Measurements from ENCODE around the gene PCK2. TPM values are rescaled to one million over a fixed set of nuclear protein-coding genes. Genes with fewer than 3 reads are reported as not detected.

Gene PCK2
- total and polyA plus RNA-seq, 2 of the 13 experiments (the other 11 are each of a cell fraction or from before 2014, with no cell fraction given) = 129 to 272 TPM

DNA sequence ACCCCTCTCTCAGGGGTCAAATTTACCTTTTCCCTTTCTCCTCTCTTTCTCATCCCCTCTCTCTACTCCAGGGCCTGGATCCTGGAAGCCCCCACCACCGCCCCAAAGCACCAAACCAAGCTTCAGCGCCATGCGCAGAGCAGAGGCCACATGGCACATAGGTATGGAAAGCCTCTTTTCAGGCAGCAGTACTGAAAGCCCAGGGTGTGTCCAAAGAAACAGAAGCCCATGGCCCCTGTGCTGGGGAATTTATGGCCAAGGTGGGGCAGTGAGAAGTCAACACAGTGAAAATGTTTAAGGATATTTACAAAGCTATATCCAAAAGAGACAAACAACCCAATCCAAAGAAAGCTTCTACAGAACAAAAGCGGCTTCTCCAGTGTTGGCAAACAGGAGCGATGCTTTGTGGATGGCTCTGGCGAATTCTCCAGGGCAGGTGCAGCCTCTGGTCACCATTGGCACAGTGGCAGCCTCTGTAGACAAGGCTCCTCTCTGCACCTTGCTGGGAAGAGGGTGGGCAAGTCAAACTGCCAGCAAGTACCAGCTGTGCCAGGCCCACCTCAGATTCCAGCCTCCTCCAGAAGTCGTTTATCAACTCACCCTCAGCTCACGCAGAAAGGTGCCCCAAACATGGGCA, 27.5 kb upstream of the PCK2 start (continued):
- TF ChIP-seq, protein P1, sequence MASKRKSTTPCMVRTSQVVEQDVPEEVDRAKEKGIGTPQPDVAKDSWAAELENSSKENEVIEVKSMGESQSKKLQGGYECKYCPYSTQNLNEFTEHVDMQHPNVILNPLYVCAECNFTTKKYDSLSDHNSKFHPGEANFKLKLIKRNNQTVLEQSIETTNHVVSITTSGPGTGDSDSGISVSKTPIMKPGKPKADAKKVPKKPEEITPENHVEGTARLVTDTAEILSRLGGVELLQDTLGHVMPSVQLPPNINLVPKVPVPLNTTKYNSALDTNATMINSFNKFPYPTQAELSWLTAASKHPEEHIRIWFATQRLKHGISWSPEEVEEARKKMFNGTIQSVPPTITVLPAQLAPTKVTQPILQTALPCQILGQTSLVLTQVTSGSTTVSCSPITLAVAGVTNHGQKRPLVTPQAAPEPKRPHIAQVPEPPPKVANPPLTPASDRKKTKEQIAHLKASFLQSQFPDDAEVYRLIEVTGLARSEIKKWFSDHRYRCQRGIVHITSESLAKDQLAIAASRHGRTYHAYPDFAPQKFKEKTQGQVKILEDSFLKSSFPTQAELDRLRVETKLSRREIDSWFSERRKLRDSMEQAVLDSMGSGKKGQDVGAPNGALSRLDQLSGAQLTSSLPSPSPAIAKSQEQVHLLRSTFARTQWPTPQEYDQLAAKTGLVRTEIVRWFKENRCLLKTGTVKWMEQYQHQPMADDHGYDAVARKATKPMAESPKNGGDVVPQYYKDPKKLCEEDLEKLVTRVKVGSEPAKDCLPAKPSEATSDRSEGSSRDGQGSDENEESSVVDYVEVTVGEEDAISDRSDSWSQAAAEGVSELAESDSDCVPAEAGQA (IDR thresholded peaks at IDR 0.05; ENCODE audit: low read depth) = 0 out of 2 replicates have a peak, but pooled peaks have one; percentile 25
- TF ChIP-seq, protein P1 (CRISPR knock-in tag; IDR thresholded peaks at IDR 0.05; ENCODE audit: borderline replicate concordance) = no peak
- TF ChIP-seq ZNF772 (CRISPR knock-in tag; IDR thresholded peaks at IDR 0.05) (peak; percentile 41; the same call in 1 of the 2 replicates), HMGXB4 (CRISPR knock-in tag; IDR thresholded peaks at IDR 0.05; ENCODE audit: borderline replicate concordance in 1 of 2, low read depth in 1 of 2) (0 out of 4 replicates have a peak, but pooled peaks of 1 of the 2 experiments have one; percentile 13), MTA1 (CRISPR knock-in tag; IDR thresholded peaks at IDR 0.05; ENCODE audit: borderline replicate concordance) (0 out of 2 replicates have a peak, but pooled peaks have one; percentile 36), ZNF883 (CRISPR knock-in tag; IDR thresholded peaks at IDR 0.05; ENCODE audit: not compliant biosample characterization) (peak; percentile 11), ISX (CRISPR knock-in tag; conservative IDR thresholded peaks at IDR 0.05) (no peak), EZH2 (conservative IDR thresholded peaks at IDR 0.05; ENCODE audit: low read depth, low read length) (peak; percentile 37; the same call in 1 of the 2 replicates)
- TF ChIP-seq, protein P2, sequence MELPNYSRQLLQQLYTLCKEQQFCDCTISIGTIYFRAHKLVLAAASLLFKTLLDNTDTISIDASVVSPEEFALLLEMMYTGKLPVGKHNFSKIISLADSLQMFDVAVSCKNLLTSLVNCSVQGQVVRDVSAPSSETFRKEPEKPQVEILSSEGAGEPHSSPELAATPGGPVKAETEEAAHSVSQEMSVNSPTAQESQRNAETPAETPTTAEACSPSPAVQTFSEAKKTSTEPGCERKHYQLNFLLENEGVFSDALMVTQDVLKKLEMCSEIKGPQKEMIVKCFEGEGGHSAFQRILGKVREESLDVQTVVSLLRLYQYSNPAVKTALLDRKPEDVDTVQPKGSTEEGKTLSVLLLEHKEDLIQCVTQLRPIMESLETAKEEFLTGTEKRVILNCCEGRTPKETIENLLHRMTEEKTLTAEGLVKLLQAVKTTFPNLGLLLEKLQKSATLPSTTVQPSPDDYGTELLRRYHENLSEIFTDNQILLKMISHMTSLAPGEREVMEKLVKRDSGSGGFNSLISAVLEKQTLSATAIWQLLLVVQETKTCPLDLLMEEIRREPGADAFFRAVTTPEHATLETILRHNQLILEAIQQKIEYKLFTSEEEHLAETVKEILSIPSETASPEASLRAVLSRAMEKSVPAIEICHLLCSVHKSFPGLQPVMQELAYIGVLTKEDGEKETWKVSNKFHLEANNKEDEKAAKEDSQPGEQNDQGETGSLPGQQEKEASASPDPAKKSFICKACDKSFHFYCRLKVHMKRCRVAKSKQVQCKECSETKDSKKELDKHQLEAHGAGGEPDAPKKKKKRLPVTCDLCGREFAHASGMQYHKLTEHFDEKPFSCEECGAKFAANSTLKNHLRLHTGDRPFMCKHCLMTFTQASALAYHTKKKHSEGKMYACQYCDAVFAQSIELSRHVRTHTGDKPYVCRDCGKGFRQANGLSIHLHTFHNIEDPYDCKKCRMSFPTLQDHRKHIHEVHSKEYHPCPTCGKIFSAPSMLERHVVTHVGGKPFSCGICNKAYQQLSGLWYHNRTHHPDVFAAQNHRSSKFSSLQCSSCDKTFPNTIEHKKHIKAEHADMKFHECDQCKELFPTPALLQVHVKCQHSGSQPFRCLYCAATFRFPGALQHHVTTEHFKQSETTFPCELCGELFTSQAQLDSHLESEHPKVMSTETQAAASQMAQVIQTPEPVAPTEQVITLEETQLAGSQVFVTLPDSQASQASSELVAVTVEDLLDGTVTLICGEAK (IDR thresholded peaks at IDR 0.05) = no peak
- TF ChIP-seq, protein P2 (CRISPR knock-in tag; IDR thresholded peaks at IDR 0.05) = peak; percentile 5; the same call in 1 of the 2 replicates
